ENCODE measurements around the gene TAX1BP1. TPM values are rescaled to one million over a fixed set of nuclear protein-coding genes. Genes with fewer than 3 reads are reported as not detected.

Gene TAX1BP1
- total and polyA plus RNA-seq, 2 of the 13 experiments (the other 11 are each of a cell fraction or from before 2014, with no cell fraction given) = 95.2 to 98.9 TPM

- ChIA-PET POLR2A (no interaction called here), CTCF (ENCODE audit: low intra/inter-chr PET ratio, low total read pairs) (no interaction called here)
- TF ChIP-seq KAT2B (IDR thresholded peaks at IDR 0.05; ENCODE audit: borderline replicate concordance, low read depth, low read length) (no peak), NR2C2 (CRISPR knock-in tag; IDR thresholded peaks at IDR 0.05; ENCODE audit: borderline replicate concordance) (no peak), NFRKB (IDR thresholded peaks at IDR 0.05) (no peak), MXD4 (CRISPR knock-in tag; IDR thresholded peaks at IDR 0.05) (no peak), TCF7L2 (IDR thresholded peaks at IDR 0.05; ENCODE audit: low read depth, low read length) (no peak), ZNF12 (CRISPR knock-in tag; IDR thresholded peaks at IDR 0.05) (no peak), ATF6 (CRISPR knock-in tag; conservative IDR thresholded peaks at IDR 0.05) (no peak), SMARCC2 (IDR thresholded peaks at IDR 0.05) (no peak), TRIM24 (CRISPR knock-in tag; IDR thresholded peaks at IDR 0.05) (no peak), SMYD3 (CRISPR knock-in tag; IDR thresholded peaks at IDR 0.05) (no peak)
- TF ChIP-seq, protein P1, sequence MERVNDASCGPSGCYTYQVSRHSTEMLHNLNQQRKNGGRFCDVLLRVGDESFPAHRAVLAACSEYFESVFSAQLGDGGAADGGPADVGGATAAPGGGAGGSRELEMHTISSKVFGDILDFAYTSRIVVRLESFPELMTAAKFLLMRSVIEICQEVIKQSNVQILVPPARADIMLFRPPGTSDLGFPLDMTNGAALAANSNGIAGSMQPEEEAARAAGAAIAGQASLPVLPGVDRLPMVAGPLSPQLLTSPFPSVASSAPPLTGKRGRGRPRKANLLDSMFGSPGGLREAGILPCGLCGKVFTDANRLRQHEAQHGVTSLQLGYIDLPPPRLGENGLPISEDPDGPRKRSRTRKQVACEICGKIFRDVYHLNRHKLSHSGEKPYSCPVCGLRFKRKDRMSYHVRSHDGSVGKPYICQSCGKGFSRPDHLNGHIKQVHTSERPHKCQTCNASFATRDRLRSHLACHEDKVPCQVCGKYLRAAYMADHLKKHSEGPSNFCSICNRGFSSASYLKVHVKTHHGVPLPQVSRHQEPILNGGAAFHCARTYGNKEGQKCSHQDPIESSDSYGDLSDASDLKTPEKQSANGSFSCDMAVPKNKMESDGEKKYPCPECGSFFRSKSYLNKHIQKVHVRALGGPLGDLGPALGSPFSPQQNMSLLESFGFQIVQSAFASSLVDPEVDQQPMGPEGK (CRISPR knock-in tag; IDR thresholded peaks at IDR 0.05) = no peak
- TF ChIP-seq, protein P2, sequence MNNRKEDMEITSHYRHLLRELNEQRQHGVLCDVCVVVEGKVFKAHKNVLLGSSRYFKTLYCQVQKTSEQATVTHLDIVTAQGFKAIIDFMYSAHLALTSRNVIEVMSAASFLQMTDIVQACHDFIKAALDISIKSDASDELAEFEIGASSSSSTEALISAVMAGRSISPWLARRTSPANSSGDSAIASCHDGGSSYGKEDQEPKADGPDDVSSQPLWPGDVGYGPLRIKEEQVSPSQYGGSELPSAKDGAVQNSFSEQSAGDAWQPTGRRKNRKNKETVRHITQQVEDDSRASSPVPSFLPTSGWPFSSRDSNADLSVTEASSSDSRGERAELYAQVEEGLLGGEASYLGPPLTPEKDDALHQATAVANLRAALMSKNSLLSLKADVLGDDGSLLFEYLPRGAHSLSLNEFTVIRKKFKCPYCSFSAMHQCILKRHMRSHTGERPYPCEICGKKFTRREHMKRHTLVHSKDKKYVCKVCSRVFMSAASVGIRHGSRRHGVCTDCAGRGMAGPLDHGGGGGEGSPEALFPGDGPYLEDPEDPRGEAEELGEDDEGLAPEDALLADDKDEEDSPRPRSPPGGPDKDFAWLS (CRISPR knock-in tag; IDR thresholded peaks at IDR 0.05; ENCODE audit: borderline replicate concordance) = no peak
- Histone ChIP-seq H3K27me3 (ENCODE audit: control insufficient read depth in 1 of 2, insufficient read depth in 2 of 2, low read length in 2 of 2) (peaks cover 1 to 46% of the 10 kb centered on the region in 2 experiments; a peak in 4 of 5 replicates), H3K4me3 (replicated peaks in 1 of 3; ENCODE audit: insufficient read depth in 1 of 3, low read depth in 2 of 3, low read length in 3 of 3) (no peak overlapping the region), H3K4me1 (ENCODE audit: insufficient read depth, low read length) (no peaks in the 10 kb centered on the region), H3K4me2 (ENCODE audit: low read depth, low read length) (no peak overlapping the region), H3K9ac (ENCODE audit: insufficient read depth, low read depth, low read length) (no peak overlapping the region), H3K36me3 (replicated peaks in 1 of 2; ENCODE audit: control insufficient read depth in 1 of 2, insufficient read depth in 2 of 2, low read length in 2 of 2) (no peaks in the 10 kb centered on the region), H2AFZ (ENCODE audit: low read length) (no peak overlapping the region), H3K79me2 (ENCODE audit: insufficient read depth, low read length) (no peaks in the 10 kb centered on the region), H4K20me1 (ENCODE audit: insufficient read depth, low read length) (no peaks in the 10 kb centered on the region), H3K9me3 (ENCODE audit: low read length) (no peaks in the 10 kb centered on the region), H3K27ac (ENCODE audit: extremely low read length, insufficient read depth, low read length) (no peak overlapping the region)
- BruUV-seq (replicated peaks) = no TSS peak
- in situ Hi-C loops (cut with HindIII; ENCODE audit: extremely low pct_ligation_motif_present, low pct_unique_long_range_greater_than_20kb) = no loop called here
- 0% methylated on average over 1 of the region's 5 CpGs for WGBS (ENCODE audit: low lambda C conversion rate)
- FAIRE-seq = no peak
- no peak for DNase-seq (ENCODE audit: low spot score)
- intact Hi-C loops (cut with micrococcal nuclease; ENCODE audit: unreplicated experiment) = no loop called here
- no peak for ATAC-seq
These were observed 130.6 kb downstream of the TAX1BP1 start for GRCh38 chr7:27870595-27870994.
